ENCODE measurements around the gene SVEP1. TPM values are rescaled to one million over a fixed set of nuclear protein-coding genes. Genes with fewer than 3 reads are reported as not detected.

Gene SVEP1
- total and polyA plus RNA-seq, 2 of the 13 experiments (the other 11 are each of a cell fraction or from before 2014, with no cell fraction given) = not detected

DNA sequence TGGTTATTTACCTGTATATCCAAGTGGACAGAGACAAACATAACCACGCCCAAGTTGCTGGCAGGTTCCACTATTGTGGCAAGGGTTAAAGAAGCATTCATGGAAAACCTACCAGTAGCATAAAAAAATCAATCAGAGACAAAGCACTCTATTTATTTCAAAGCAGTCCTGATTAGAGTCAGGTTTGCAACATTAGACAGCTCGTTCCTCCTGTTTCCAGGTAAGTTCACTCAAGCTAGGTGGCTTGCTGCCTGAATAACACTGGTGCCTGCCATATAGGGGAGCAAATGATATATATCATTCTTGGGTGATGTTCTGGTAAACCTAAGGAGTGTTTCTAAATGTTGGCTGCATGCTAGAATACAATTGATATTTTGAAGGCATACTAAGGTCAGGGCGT is 122.3 kb downstream of the SVEP1 start (continued):
- no peak for TF ChIP-seq CREM (IDR thresholded peaks at IDR 0.05)
- no peak for TF ChIP-seq CREM (CRISPR knock-in tag; IDR thresholded peaks at IDR 0.05)
- TF ChIP-seq NFRKB (IDR thresholded peaks at IDR 0.05) = no peak
- no peak for TF ChIP-seq HCFC1 (IDR thresholded peaks at IDR 0.05; ENCODE audit: low read depth, low read length)
- TF ChIP-seq CCAR2 (optimal IDR thresholded peaks at IDR 0.05; ENCODE audit: low read depth, low read length) = no peak

DNA sequence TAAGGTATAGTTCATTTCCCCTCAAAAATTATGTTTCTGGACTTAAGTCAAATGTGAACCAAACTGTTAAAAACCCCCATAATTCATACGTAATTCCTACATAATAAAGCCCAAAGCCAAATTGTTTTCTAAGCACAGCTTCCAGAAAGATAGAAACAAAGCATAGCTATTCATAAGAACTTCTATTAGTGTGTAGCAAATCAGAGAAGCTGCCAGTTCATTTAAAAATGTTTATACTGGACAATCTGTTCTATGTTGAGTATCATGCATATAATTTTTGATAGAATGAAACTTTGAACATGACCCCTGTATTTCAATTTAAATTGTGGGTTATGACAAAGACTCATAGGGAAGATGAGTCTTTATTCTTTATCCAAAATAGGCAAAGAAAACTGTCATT is 122.9 kb downstream of the SVEP1 start:
- no peaks in the 10 kb centered on the region for H3K79me2 ChIP-seq (ENCODE audit: insufficient read depth, low read length)
- H3K4me2 ChIP-seq (ENCODE audit: low read depth, low read length) = no peak overlapping the region
- no peak for ATAC-seq
- H3K9ac ChIP-seq (ENCODE audit: insufficient read depth, low read depth, low read length) = no peak overlapping the region
- no peak overlapping the region for H3K27ac ChIP-seq (ENCODE audit: extremely low read length, insufficient read depth, low read length)
- H3K27me3 ChIP-seq (ENCODE audit: control insufficient read depth in 1 of 2, insufficient read depth in 2 of 2, low read length in 2 of 2) = no peaks in the 10 kb centered on the region
- H3K9me3 ChIP-seq (ENCODE audit: low read length) = no peaks in the 10 kb centered on the region
- H2AFZ ChIP-seq (ENCODE audit: low read length) = no peak overlapping the region
- 3% methylated on average over 1 of the region's 1 CpG for WGBS (ENCODE audit: low lambda C conversion rate)
- H3K36me3 ChIP-seq (replicated peaks in 1 of 2; ENCODE audit: control insufficient read depth in 1 of 2, insufficient read depth in 2 of 2, low read length in 2 of 2) = no peaks in the 10 kb centered on the region
- no peaks in the 10 kb centered on the region for H3K4me1 ChIP-seq (ENCODE audit: insufficient read depth, low read length)
- ChIA-PET CTCF (ENCODE audit: low intra/inter-chr PET ratio, low total read pairs) (no interaction called here), POLR2A (no interaction called here)
- H3K4me3 ChIP-seq (replicated peaks in 1 of 3; ENCODE audit: insufficient read depth in 1 of 3, low read depth in 2 of 3, low read length in 3 of 3) = no peak overlapping the region
- intact Hi-C loops (cut with micrococcal nuclease; ENCODE audit: unreplicated experiment) (no loop called here), in situ Hi-C loops (cut with HindIII; ENCODE audit: extremely low pct_ligation_motif_present, low pct_unique_long_range_greater_than_20kb) (no loop called here)
- BruUV-seq (replicated peaks) = no TSS peak
- H4K20me1 ChIP-seq (ENCODE audit: insufficient read depth, low read length) = no peaks in the 10 kb centered on the region
- no peak for TF ChIP-seq ZNF782 (CRISPR knock-in tag; IDR thresholded peaks at IDR 0.05; ENCODE audit: borderline replicate concordance)
- TF ChIP-seq, protein P1, sequence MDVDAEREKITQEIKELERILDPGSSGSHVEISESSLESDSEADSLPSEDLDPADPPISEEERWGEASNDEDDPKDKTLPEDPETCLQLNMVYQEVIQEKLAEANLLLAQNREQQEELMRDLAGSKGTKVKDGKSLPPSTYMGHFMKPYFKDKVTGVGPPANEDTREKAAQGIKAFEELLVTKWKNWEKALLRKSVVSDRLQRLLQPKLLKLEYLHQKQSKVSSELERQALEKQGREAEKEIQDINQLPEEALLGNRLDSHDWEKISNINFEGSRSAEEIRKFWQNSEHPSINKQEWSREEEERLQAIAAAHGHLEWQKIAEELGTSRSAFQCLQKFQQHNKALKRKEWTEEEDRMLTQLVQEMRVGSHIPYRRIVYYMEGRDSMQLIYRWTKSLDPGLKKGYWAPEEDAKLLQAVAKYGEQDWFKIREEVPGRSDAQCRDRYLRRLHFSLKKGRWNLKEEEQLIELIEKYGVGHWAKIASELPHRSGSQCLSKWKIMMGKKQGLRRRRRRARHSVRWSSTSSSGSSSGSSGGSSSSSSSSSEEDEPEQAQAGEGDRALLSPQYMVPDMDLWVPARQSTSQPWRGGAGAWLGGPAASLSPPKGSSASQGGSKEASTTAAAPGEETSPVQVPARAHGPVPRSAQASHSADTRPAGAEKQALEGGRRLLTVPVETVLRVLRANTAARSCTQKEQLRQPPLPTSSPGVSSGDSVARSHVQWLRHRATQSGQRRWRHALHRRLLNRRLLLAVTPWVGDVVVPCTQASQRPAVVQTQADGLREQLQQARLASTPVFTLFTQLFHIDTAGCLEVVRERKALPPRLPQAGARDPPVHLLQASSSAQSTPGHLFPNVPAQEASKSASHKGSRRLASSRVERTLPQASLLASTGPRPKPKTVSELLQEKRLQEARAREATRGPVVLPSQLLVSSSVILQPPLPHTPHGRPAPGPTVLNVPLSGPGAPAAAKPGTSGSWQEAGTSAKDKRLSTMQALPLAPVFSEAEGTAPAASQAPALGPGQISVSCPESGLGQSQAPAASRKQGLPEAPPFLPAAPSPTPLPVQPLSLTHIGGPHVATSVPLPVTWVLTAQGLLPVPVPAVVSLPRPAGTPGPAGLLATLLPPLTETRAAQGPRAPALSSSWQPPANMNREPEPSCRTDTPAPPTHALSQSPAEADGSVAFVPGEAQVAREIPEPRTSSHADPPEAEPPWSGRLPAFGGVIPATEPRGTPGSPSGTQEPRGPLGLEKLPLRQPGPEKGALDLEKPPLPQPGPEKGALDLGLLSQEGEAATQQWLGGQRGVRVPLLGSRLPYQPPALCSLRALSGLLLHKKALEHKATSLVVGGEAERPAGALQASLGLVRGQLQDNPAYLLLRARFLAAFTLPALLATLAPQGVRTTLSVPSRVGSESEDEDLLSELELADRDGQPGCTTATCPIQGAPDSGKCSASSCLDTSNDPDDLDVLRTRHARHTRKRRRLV (CRISPR knock-in tag; IDR thresholded peaks at IDR 0.05) = no peak
- no peak for TF ChIP-seq FOXC1 (CRISPR knock-in tag; IDR thresholded peaks at IDR 0.05; ENCODE audit: borderline replicate concordance)
- no peak for TF ChIP-seq ZZZ3 (CRISPR knock-in tag; IDR thresholded peaks at IDR 0.05; ENCODE audit: borderline replicate concordance)
- no peak for TF ChIP-seq PPARG (CRISPR knock-in tag; conservative IDR thresholded peaks at IDR 0.05)
- TF ChIP-seq PHF8 (CRISPR knock-in tag; IDR thresholded peaks at IDR 0.05) = no peak
- TF ChIP-seq, protein P2, sequence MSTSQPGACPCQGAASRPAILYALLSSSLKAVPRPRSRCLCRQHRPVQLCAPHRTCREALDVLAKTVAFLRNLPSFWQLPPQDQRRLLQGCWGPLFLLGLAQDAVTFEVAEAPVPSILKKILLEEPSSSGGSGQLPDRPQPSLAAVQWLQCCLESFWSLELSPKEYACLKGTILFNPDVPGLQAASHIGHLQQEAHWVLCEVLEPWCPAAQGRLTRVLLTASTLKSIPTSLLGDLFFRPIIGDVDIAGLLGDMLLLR (CRISPR knock-in tag; IDR thresholded peaks at IDR 0.05) = no peak
- TF ChIP-seq, protein P3, sequence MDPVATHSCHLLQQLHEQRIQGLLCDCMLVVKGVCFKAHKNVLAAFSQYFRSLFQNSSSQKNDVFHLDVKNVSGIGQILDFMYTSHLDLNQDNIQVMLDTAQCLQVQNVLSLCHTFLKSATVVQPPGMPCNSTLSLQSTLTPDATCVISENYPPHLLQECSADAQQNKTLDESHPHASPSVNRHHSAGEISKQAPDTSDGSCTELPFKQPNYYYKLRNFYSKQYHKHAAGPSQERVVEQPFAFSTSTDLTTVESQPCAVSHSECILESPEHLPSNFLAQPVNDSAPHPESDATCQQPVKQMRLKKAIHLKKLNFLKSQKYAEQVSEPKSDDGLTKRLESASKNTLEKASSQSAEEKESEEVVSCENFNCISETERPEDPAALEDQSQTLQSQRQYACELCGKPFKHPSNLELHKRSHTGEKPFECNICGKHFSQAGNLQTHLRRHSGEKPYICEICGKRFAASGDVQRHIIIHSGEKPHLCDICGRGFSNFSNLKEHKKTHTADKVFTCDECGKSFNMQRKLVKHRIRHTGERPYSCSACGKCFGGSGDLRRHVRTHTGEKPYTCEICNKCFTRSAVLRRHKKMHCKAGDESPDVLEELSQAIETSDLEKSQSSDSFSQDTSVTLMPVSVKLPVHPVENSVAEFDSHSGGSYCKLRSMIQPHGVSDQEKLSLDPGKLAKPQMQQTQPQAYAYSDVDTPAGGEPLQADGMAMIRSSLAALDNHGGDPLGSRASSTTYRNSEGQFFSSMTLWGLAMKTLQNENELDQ (CRISPR knock-in tag; IDR thresholded peaks at IDR 0.05; ENCODE audit: borderline replicate concordance) = no peak
- no peak for TF ChIP-seq PRPF4 (IDR thresholded peaks at IDR 0.05; ENCODE audit: low read depth, low read length, poor library complexity, severe bottlenecking)
- TF ChIP-seq GTF3A (CRISPR knock-in tag; conservative IDR thresholded peaks at IDR 0.05) = no peak
- TF ChIP-seq PAF1 (CRISPR knock-in tag; IDR thresholded peaks at IDR 0.05) = no peak
- no peak for TF ChIP-seq CENPT (CRISPR knock-in tag; IDR thresholded peaks at IDR 0.05; ENCODE audit: low read depth)
- TF ChIP-seq ZNF569 (CRISPR knock-in tag; IDR thresholded peaks at IDR 0.05; ENCODE audit: borderline replicate concordance) = no peak
- TF ChIP-seq TCF7L2 (IDR thresholded peaks at IDR 0.05; ENCODE audit: low read depth, low read length) = no peak
- no peak for FAIRE-seq
- no peak for DNase-seq (ENCODE audit: low spot score)

All from HepG2 (cell line).